LNCaP clone FGC (cell line): ENCODE results near the gene ATAD1.
"Not testable (repeated sequence)": the region's sequence is repeated elsewhere in the genome, so short reads cannot be mapped to it uniquely, and the experiment has no call there.

ENCODE experiments used
- DNase-seq: peaks from one replicate; pipeline ENCODE4 v3.0.0-alpha.2; 2011; ENCODE audit warnings: low read depth
- H3K4me3 ChIP-seq: 2 replicates; pipeline ENCODE4 v1.5.1; 2011; ENCODE audit warnings: mild to moderate bottlenecking, low read depth, low read length, control low read depth
- TF ChIP-seq, protein P1 (sequence below): IDR thresholded peaks from 2 replicates; pipeline ENCODE4 v1.5.1; 2012; ENCODE audit warnings: mild to moderate bottlenecking; ENCODE audit not compliant: control insufficient read depth, insufficient read depth; ENCODE audit errors: extremely low read depth

ATAD1 gene, protein sequence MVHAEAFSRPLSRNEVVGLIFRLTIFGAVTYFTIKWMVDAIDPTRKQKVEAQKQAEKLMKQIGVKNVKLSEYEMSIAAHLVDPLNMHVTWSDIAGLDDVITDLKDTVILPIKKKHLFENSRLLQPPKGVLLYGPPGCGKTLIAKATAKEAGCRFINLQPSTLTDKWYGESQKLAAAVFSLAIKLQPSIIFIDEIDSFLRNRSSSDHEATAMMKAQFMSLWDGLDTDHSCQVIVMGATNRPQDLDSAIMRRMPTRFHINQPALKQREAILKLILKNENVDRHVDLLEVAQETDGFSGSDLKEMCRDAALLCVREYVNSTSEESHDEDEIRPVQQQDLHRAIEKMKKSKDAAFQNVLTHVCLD

DNA sequence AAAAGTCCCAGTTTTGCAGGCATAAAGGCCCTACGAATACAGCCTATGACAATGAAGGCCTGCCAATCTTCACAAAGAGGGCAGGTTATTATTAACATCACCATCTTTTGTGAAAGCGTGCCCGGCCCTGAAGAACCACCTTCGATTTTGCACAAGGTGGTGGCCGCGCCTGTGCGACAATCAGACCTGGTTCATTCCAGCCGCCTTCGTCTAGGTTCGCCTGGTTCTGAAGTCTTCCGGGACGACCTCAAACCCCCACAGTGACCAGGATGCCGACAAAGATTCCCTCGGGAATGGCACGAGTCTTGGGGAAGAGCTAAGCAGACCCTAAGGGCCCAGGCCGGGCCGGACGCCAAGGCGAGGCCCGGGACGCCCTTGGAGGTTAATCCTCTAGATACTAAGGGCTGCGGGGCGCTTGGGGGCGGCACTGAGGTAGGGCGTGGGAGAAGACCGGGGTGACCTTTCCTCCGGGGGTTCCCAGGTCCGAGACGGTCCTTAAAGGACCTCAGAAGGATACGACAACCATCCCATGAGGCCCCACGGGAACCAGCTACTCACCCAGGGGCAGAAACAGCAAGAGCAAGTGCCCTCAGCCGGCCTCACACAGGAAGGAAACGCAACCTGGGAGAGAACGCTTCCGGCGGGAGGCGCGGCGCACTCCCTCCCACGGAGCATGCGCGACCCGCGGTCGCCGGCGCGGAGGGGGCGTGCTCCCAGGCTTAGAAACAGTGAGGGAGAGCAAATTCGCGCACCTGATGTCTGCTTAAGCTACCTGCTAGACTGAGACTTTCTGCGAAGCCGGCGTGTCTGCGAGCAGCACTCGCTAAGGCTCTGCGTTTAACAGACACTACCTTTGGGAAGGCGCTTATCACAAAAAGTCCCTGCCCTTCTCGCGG is at the start of gene ATAD1:
TSS of gene ATAD1 (minus strand) at position 618 of the 896 bp plus-strand sequence. CDS start 3,627 bp downstream, outside the sequence.
- TF ChIP-seq, protein P1, sequence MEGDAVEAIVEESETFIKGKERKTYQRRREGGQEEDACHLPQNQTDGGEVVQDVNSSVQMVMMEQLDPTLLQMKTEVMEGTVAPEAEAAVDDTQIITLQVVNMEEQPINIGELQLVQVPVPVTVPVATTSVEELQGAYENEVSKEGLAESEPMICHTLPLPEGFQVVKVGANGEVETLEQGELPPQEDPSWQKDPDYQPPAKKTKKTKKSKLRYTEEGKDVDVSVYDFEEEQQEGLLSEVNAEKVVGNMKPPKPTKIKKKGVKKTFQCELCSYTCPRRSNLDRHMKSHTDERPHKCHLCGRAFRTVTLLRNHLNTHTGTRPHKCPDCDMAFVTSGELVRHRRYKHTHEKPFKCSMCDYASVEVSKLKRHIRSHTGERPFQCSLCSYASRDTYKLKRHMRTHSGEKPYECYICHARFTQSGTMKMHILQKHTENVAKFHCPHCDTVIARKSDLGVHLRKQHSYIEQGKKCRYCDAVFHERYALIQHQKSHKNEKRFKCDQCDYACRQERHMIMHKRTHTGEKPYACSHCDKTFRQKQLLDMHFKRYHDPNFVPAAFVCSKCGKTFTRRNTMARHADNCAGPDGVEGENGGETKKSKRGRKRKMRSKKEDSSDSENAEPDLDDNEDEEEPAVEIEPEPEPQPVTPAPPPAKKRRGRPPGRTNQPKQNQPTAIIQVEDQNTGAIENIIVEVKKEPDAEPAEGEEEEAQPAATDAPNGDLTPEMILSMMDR: no peak
- peak; percentile 56 for DNase-seq
- peak within 1 kb of the TSS; percentile 74 for H3K4me3 ChIP-seq

DNA sequence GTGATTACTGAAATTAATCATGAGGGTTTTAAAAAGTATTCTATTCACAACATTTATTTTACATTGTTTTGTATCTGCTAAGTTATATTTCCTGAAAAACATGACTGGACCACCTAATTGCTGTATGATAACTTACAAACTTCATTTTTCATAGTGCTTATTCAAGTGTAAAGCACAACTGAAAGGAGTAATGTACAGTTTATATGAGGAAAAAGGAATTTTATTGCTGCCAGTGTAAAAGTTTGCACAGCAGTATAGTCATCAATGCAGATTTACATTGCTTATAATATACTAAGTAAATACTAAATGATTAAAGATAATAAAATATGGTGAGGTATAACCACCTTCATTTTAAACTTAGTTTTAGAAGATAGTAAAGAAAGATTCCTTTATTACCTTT is 49.4 kb upstream of the ATAD1 start:
- H3K4me3 ChIP-seq: peak overlapping the region; percentile 86; the same call in 1 of the 2 replicates
- TF ChIP-seq, protein P1: no peak
- no peak for DNase-seq

DNA sequence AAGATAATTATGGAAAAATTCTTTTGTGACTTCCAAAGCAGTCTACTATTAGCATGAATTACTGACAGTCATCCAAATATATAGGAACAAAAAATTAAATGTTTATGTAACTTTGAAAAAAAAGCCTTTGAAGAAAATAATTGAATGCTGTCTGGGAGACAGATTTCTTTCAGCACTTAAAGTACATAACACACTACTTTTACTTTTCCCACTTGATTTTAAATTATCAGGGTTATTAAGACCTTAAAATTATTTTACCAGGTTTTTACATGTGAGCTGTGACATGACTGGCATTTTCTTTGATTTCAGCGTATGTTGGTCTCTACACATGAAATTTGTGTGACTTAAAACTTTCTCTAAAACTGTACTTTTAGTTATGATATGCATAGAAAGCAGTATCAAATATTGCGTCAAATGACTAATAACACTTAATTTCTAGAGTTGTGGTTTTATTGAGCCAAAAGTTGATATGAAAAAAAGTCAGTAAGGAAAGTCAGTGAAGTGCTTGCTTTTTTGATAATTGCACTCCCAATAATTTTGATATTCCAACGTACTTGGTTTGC is 48.5 kb upstream of the ATAD1 start:
- DNase-seq: no peak
- TF ChIP-seq, protein P1: no peak
- peak overlapping the region; percentile 86 for H3K4me3 ChIP-seq

DNA sequence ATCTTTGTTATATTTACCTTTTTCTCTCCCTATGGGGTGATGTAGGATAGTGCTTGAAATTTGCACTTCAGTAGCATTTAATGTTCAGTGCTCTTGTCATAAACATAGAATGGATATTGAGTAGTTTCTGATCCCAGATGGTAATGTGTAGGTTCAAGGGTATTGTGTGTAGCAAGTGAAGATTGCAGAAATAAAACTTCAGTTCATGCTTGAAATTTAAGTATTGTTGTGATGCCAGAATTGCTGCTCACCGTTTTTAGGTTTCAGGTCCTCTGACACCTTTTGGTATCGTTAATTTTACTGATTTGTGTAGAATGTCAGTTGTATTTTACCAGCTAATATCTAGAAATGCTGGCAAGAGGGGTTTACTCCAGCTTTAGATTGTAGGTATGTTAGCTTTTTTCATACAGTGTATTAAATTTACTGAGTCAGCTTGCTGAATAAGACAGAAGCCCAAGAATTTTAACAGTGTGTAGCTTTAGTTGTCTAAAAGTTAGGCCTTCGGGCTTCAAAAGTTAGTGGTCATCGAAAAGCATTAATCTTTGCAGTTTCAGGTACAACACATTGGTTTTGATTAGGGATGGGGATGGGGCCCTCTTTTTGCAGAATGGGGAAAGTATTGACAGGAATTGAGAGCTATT is 47.3 kb upstream of the ATAD1 start:
- DNase-seq: no peak
- H3K4me3 ChIP-seq: peak overlapping the region; percentile 86
- TF ChIP-seq, protein P1: no peak

DNA sequence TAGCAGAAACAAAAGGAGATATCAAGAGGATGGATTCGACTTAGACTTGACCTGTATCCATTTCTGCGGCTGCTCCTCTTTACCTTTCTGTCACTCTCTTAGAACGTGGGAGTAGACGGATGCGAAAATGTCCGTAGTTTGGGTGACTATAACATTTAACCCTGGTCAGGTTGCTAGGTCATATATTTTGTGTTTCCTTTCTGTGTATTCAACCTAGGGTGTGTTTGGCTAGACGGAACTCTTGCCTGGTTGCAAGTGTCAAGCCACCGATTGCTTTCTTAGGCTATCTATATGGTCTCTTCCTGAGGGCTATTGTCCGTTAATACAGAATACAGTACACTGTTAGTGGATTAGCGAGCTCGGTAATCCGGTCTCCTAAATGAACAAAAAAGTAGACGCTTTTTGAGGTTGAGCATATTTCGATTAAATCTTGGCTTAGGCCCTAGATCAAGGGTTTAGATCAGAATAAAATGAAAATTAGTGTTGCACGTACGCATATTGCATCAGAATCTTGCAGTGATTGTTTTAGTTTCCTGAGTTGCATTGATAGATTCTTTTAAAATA is 46.6 kb upstream of the ATAD1 start:
- peak overlapping the region; percentile 86 for H3K4me3 ChIP-seq
- TF ChIP-seq, protein P1: no peak
- DNase-seq: no peak

DNA sequence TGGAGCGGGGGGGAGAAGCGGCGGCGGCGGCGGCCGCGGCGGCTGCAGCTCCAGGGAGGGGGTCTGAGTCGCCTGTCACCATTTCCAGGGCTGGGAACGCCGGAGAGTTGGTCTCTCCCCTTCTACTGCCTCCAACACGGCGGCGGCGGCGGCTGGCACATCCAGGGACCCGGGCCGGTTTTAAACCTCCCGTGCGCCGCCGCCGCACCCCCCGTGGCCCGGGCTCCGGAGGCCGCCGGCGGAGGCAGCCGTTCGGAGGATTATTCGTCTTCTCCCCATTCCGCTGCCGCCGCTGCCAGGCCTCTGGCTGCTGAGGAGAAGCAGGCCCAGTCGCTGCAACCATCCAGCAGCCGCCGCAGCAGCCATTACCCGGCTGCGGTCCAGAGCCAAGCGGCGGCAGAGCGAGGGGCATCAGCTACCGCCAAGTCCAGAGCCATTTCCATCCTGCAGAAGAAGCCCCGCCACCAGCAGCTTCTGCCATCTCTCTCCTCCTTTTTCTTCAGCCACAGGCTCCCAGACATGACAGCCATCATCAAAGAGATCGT is 46.0 kb upstream of the ATAD1 start:
- H3K4me3 ChIP-seq: peak overlapping the region; percentile 86
- not testable (repeated sequence) for DNase-seq
